Astrocyte of the spinal cord (primary cell): ENCODE results near the gene PMS1.
"Not testable (repeated sequence)": the region's sequence is repeated elsewhere in the genome, so short reads cannot be mapped to it uniquely, and the experiment has no call there.

Source experiments
- DNase-seq: peaks from one replicate; pipeline ENCODE4 v3.0.0; 2011; ENCODE audit warnings: low read depth, low spot score
- H3K4me3 ChIP-seq: 2 replicates; pipeline ENCODE4 v1.5.1; 2011; ENCODE audit warnings: low read depth, mild to moderate bottlenecking, low read length, moderate library complexity
- in situ Hi-C: cut with HindIII; loops from 2 replicates; pipeline ENCODE4 v1.10.0; 2017; ENCODE audit warnings: low sequenced_read_pairs
- TF ChIP-seq, protein P1 (sequence below): IDR thresholded peaks from 2 replicates; pipeline ENCODE4 v1.5.1; 2012; ENCODE audit warnings: low read depth, mild to moderate bottlenecking, low read length, inconsistent platforms

The PMS1 gene

GRCh38 chr2:189783927-189784867 lies at the start of gene PMS1, which contains the start of gene ORMDL1:
Gene PMS1 (plus strand): TSS chr2:189784450. CDS start chr2:189791810, 7,360 bp downstream.
Gene ORMDL1 (minus strand): TSS chr2:189784339. CDS start chr2:189782595, 1,744 bp downstream.
- H3K4me3 ChIP-seq: peak within 1 kb of the TSS; percentile 63
- in situ Hi-C loops: no loop called here
- peak; percentile 97 for DNase-seq
- TF ChIP-seq, protein P1, sequence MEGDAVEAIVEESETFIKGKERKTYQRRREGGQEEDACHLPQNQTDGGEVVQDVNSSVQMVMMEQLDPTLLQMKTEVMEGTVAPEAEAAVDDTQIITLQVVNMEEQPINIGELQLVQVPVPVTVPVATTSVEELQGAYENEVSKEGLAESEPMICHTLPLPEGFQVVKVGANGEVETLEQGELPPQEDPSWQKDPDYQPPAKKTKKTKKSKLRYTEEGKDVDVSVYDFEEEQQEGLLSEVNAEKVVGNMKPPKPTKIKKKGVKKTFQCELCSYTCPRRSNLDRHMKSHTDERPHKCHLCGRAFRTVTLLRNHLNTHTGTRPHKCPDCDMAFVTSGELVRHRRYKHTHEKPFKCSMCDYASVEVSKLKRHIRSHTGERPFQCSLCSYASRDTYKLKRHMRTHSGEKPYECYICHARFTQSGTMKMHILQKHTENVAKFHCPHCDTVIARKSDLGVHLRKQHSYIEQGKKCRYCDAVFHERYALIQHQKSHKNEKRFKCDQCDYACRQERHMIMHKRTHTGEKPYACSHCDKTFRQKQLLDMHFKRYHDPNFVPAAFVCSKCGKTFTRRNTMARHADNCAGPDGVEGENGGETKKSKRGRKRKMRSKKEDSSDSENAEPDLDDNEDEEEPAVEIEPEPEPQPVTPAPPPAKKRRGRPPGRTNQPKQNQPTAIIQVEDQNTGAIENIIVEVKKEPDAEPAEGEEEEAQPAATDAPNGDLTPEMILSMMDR: no peak

GRCh38 chr2:189751080-189751658 lies 33.1 kb upstream of the PMS1 start:
- TF ChIP-seq, protein P1: peak; percentile 77
- no peak overlapping the region for H3K4me3 ChIP-seq
- peak; percentile 23 for DNase-seq
- in situ Hi-C loops: no loop called here

DNA sequence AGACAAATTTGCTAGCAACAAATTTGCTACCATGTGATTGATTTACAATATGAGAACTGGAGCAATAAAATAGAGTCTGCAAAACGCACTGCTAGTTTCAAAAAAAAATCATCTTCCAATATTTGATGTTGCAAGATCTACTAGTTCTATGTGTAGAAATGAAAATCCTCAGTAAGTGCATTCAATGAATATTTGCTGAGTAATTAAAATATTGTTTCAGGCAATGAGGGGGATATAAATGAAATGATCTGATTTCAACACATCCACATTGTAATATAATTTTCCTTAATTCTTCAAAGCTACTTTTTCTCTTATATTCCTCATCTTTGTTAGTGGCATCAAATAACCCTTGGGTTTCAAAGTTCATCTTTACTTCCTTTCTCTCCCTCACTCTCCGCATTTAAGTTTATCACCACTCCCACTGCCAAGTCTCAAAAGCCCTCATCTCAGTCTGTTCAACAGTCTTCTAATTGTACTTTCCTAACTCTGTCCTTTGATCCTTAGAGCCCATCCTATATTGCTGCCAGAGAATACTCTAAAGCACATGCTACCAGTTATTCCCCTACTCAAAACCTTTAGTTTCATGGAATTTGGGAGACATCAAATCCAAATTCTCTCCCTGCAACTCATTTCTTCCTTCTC lies 27.8 kb upstream of the PMS1 start:
- TF ChIP-seq, protein P1: no peak
- H3K4me3 ChIP-seq: no peak overlapping the region
- no peak for DNase-seq
- in situ Hi-C loops: no loop called here

DNA sequence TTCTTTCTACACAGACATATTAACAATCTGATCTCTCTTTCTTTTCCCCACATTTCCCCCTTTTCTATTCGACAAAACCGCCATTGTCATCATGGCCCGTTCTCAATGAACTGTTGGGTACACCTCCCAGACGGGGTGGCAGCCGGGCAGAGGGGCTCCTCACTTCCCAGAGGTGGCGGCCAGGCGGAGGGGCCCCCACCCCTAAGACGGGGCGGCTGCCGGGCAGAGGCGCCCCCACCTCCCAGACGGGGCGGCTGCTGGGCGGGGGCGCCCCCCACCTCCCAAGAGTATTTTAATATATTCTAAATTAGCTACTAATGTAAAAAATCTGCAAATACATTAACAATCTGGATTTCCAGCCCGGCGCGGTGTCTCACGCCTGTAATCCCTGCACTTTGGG lies 24.1 kb upstream of the PMS1 start:
- in situ Hi-C loops, DNase-seq, H3K4me3 ChIP-seq: not testable (repeated sequence)

DNA sequence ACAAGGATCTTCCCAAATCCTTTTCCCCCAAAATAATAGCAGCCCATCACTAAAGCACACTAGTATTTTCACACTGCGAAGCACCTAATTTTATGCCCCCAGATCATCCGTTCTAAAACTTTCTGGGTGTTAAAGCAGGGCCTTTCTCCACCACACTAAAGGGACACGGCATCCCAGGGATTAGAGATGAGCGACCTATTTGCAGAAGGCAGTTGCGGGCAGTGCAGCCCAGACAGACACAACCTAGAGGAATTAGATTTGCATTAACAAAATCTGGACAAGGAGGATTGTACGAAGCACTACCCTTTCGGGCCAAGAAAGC lies 22.1 kb upstream of the PMS1 start:
- H3K4me3 ChIP-seq: peak overlapping the region; percentile 87
- in situ Hi-C loops: no loop called here

DNA sequence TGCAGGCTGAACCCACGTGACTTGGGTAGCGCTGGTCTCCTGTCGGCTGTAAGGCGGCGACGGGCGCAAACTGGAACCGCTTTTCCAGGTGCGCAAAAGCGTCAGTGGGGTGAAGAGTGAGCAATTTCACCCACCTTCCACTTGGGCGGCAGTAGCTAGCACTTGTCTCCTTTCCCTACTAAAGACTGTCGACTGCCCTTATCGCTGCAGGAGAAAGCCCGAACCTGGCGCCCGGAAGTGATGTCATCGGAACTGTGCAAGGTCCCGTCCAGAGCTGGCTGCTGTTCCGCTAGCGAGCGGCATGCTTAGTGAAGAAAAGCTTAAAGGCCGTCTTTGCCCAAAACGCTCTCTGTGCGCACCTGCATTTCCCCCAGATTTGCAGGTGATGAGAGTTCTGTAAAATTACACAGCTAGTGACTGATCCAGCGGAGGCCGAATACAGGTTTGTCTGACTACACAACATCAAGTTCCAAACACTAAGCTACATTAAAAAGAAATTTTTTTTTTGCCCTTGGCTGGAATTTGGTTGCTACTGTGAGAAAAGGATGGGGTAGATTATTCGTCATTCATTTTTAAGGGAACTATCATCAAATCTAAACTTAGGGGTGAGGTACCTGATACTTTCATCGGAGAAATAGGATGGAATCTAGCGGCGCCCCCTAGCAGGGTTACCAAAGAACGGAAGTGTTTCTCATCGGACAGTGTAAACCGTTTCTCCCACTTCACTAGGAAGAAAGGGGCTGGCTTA lies 21.5 kb upstream of the PMS1 start, which contains the start of gene OSGEPL1:
OSGEPL1 (minus strand) TSS at position 242 of the 748 bp plus-strand sequence. CDS start 1,152 bp downstream, outside the sequence.
- TF ChIP-seq, protein P1: peak; percentile 63
- in situ Hi-C loops: no loop called here
- peak within 1 kb of the TSS; percentile 87 for H3K4me3 ChIP-seq
- DNase-seq: peak; percentile 95

More for the DNA sequence above, 22.1 kb upstream of the PMS1 start:
- TF ChIP-seq, protein P1: no peak
- DNase-seq: no peak
